ENCODE measurements around the gene OGFR.

- TF ChIP-seq, protein P1, sequence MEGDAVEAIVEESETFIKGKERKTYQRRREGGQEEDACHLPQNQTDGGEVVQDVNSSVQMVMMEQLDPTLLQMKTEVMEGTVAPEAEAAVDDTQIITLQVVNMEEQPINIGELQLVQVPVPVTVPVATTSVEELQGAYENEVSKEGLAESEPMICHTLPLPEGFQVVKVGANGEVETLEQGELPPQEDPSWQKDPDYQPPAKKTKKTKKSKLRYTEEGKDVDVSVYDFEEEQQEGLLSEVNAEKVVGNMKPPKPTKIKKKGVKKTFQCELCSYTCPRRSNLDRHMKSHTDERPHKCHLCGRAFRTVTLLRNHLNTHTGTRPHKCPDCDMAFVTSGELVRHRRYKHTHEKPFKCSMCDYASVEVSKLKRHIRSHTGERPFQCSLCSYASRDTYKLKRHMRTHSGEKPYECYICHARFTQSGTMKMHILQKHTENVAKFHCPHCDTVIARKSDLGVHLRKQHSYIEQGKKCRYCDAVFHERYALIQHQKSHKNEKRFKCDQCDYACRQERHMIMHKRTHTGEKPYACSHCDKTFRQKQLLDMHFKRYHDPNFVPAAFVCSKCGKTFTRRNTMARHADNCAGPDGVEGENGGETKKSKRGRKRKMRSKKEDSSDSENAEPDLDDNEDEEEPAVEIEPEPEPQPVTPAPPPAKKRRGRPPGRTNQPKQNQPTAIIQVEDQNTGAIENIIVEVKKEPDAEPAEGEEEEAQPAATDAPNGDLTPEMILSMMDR (IDR thresholded peaks at IDR 0.05; ENCODE audit: extremely low read depth in 1 of 2, insufficient read depth in 1 of 2, low read depth in 1 of 2, low read length in 2 of 2): no peak
- TF ChIP-seq POLR2AphosphoS5 (IDR thresholded peaks at IDR 0.05; ENCODE audit: insufficient read depth, low read depth, low read length): no peak
Observed at GRCh38 chr20:62777528-62777830, 27.2 kb upstream of the OGFR start.
